ENCODE measurements around the gene SLC25A40. TPM values are rescaled to one million over a fixed set of nuclear protein-coding genes. Genes with fewer than 3 reads are reported as not detected.
A peak's percentile ranks its signal among the peaks of the same experiment; 100 is the strongest.
"Not testable (repeated sequence)": the region's sequence is repeated elsewhere in the genome, so short reads cannot be mapped to it uniquely, and the experiment has no call there.

SLC25A40 gene
- total and polyA plus RNA-seq, 8 donors = 23.1 to 47.8 (median 36.0) TPM

DNA sequence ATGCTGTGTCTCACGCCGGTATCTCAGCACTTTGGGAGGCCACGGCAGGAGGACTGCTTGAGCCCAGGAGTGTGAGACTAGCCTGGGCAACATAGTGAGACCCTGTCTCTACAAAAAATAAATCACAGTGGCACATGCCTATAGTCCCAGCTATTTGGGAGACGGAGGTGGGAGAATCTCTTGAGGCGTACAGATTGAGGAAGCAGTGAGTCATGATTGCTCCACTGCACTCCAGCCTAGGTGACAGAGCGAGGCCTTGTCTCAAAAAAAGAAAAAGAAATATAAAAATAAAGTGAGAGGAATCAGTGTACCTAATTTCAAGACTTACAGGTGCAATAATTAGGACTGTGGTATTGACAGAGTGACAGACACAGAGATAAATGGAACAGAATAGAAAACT lies 23.9 kb downstream of the SLC25A40 start:
- Histone ChIP-seq H3K4me3 (no peak overlapping the region), H3K36me3 (peaks cover 0 to 28% of the 10 kb centered on the region in 2 donors), H3K4me1 (peaks cover 0 to 17% of the 10 kb centered on the region in 2 donors), H3K27me3 (no peaks in the 10 kb centered on the region), H3K27ac (peak overlapping the region in 1 of 2 donors; percentile 38), H3K9me3 (no peaks in the 10 kb centered on the region)
- ATAC-seq = no peak
- TF ChIP-seq, protein P1, sequence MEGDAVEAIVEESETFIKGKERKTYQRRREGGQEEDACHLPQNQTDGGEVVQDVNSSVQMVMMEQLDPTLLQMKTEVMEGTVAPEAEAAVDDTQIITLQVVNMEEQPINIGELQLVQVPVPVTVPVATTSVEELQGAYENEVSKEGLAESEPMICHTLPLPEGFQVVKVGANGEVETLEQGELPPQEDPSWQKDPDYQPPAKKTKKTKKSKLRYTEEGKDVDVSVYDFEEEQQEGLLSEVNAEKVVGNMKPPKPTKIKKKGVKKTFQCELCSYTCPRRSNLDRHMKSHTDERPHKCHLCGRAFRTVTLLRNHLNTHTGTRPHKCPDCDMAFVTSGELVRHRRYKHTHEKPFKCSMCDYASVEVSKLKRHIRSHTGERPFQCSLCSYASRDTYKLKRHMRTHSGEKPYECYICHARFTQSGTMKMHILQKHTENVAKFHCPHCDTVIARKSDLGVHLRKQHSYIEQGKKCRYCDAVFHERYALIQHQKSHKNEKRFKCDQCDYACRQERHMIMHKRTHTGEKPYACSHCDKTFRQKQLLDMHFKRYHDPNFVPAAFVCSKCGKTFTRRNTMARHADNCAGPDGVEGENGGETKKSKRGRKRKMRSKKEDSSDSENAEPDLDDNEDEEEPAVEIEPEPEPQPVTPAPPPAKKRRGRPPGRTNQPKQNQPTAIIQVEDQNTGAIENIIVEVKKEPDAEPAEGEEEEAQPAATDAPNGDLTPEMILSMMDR (IDR thresholded peaks at IDR 0.05) = no peak
- intact Hi-C loops (cut with DNase I) = no loop called here
- DNase-seq = no peak

DNA sequence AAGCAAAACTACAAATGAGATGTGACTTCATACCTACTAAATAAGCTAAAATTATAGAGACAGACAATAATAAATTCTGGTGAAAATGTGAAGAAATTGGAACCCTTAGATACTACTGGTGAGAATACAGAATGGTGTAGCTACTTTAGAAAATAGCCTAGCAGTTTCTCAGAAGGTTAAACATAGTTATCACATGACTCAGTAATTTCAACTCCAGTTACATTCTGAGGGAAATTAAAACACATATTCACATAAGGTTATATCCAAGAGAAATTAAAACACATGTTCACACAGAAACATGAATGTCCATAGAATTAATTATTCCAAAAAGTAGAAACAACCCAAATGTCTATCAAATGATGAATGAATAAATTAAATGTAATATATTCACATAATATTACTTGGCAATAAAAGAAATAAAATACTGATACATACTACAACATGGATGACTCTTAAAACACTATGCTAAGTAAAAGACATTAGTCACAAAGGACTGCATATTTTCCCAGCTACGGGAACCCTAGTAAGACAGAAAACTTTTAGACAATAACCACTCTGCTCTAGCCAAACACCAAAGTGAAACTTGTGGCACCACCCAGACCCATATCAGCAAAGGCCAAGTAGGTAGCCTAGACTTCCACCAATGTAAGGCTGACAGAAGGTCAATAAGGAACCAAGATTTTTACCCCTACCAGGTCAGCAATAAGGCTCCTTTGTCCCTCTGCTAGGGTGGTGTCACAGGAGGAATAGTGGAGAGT lies 25.1 kb downstream of the SLC25A40 start:
- no peak overlapping the region for H3K27ac ChIP-seq
- DNase-seq (no peak), ATAC-seq (no peak)
- H3K4me1 ChIP-seq = peaks cover 0 to 17% of the 10 kb centered on the region in 2 donors
- H3K36me3 ChIP-seq = peaks cover 0 to 35% of the 10 kb centered on the region in 2 donors
- no peaks in the 10 kb centered on the region for H3K27me3 ChIP-seq
- no peaks in the 10 kb centered on the region for H3K9me3 ChIP-seq
- TF ChIP-seq, protein P1 (IDR thresholded peaks at IDR 0.05) = no peak
- no peak overlapping the region for H3K4me3 ChIP-seq
- intact Hi-C loops (cut with DNase I) = no loop called here

DNA sequence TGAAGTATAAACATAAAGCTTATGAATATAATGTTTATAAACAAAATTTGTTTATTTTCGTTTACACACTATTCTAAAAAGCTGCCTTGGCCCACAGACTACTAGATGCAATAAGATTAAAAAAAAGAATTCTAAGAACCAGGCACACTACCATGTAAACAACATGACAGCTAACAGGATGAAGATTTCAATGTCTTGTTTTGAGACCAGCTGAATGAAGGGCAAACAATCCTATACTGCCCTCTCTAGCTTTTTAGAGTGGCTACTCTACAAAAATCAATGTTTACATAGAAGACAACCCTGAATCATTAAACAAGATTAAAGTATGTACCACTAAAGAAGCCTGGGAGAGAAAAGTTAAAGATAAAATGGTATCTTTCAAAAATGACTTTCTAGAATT lies 38.6 kb downstream of the SLC25A40 start:
- peaks cover 0 to 19% of the 10 kb centered on the region in 2 donors for H3K36me3 ChIP-seq
- DNase-seq (peak in 1 of 4 donors; percentile 16), ATAC-seq (no peak)
- no peak overlapping the region for H3K4me3 ChIP-seq
- no peaks in the 10 kb centered on the region for H3K9me3 ChIP-seq
- H3K27ac ChIP-seq = no peak overlapping the region
- TF ChIP-seq, protein P1 (IDR thresholded peaks at IDR 0.05) = no peak
- H3K27me3 ChIP-seq = no peaks in the 10 kb centered on the region
- no peaks in the 10 kb centered on the region for H3K4me1 ChIP-seq
- intact Hi-C loops (cut with DNase I) = no loop called here

DNA sequence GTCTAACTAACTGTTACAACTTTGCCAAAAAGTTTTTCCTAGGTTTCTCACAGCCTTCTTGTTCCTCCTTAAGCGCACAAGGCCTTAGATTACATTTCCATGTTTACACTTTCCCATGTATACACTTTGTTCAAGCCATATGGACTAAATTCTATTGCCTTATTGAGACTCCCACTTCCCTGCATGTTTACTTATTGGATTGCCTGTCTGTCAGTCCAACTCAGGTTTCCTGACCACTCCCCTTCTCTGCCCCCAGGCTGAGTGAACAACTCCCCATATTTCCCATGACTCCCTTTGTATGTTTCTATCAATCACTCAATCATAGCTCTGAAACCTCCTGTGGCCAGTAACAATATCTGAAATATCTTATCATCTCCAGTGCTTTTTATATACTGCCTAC lies 43.0 kb downstream of the SLC25A40 start:
- no peak for ATAC-seq
- H3K9me3 ChIP-seq = peaks cover 0 to 6% of the 10 kb centered on the region in 2 donors
- intact Hi-C loops (cut with DNase I) = no loop called here
- no peaks in the 10 kb centered on the region for H3K27me3 ChIP-seq
- H3K27ac ChIP-seq = no peak overlapping the region
- H3K4me3 ChIP-seq = no peak overlapping the region
- peaks cover 0 to 16% of the 10 kb centered on the region in 2 donors for H3K36me3 ChIP-seq
- TF ChIP-seq, protein P1 (IDR thresholded peaks at IDR 0.05) = no peak
- peak in 1 of 4 donors; percentile 0 for DNase-seq
- H3K4me1 ChIP-seq = no peaks in the 10 kb centered on the region

DNA sequence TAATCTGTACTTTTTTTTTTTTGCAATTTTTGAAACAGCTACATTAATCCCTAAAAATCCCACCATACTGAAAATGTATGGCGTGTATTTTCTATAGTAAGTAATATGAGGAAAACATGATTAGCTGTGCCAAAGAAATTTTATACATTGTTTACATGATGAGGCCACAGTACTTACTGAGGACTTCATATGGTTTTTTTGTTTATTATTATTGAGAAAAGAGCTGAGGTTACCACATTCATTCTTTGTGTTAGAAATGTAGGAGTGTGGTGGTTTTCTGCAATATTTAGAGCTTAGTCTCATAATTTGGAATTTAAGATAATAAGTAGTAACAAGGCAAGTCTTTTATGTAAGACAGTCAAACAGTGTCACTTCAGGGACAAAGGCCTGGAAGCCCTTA lies 45.1 kb downstream of the SLC25A40 start:
- Histone ChIP-seq H3K9me3 (peaks cover 0 to 9% of the 10 kb centered on the region in 2 donors), H3K36me3 (peaks cover 0 to 10% of the 10 kb centered on the region in 2 donors), H3K27me3 (no peaks in the 10 kb centered on the region), H3K27ac (no peak overlapping the region), H3K4me1 (no peaks in the 10 kb centered on the region), H3K4me3 (no peak overlapping the region)
- ATAC-seq = no peak
- DNase-seq = peak in 1 of 4 donors; percentile 1
- intact Hi-C loops (cut with DNase I) = no loop called here
- TF ChIP-seq, protein P1 (IDR thresholded peaks at IDR 0.05) = no peak

DNA sequence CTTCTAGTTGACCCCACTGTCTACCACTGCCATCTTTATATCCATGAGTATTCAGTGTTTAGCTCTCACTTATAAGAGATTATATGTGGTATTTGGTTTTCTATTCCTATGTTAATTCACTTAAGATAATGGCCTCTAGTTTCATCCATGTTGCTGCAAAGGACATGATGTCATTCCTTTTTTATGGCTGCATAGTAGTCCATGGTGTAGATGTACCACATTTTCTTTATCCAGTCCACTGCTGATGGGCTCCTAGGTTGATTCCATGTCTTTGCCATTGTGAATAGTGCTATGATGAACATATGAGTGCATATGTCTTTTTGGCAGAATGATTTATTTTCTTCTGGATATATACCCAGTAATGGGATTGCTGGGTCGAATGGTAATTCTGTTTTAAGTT lies 47.8 kb downstream of the SLC25A40 start:
- H3K27ac ChIP-seq; DNase-seq; H3K4me3 ChIP-seq; H3K4me1 ChIP-seq; ATAC-seq; H3K36me3 ChIP-seq; H3K27me3 ChIP-seq; intact Hi-C loops (cut with DNase I): not testable (repeated sequence)
- peaks cover 0 to 32% of the 10 kb centered on the region in 2 donors for H3K9me3 ChIP-seq

DNA sequence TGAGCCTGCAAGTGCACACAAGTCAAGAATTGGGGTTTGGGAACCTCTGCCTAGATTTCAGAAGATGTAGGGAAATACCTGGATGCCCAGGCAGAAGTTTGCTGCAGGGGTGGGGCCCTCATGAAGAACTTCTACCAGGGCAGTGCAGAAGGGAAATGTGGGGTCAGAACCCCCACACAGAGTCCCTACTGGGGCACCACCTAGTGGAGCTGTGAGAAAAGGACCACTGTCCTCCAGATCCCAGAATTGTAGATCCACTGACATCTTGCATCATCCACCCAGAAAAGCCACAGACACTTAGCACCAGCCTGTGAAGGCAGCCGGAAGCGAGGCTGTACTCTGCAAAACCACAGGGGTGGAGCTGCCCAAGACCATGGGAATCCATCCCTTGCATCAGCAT lies 50.8 kb downstream of the SLC25A40 start:
- H3K27me3 ChIP-seq; H3K4me3 ChIP-seq; H3K36me3 ChIP-seq; intact Hi-C loops (cut with DNase I); ATAC-seq; DNase-seq; H3K4me1 ChIP-seq; H3K27ac ChIP-seq: not testable (repeated sequence)
- peaks cover 0 to 32% of the 10 kb centered on the region in 2 donors for H3K9me3 ChIP-seq

DNA sequence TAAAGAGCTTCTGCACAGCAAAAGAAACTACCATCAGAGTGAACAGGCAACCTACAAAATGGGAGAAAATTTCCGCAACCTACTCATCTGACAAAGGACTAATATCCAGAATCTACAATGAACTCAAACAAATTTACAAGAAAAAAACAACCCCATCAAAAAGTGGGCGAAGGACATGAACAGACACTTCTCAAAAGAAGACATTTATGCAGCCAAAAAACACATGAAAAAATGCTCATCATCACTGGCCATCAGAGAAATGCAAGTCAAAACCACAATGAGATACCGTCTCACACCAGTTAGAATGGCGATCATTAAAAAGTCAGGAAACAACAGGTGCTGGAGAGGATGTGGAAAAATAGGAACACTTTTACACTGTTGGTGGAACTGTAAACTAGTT lies 54.1 kb downstream of the SLC25A40 start:
- H3K36me3 ChIP-seq; intact Hi-C loops (cut with DNase I); H3K27me3 ChIP-seq; H3K27ac ChIP-seq; H3K4me3 ChIP-seq; H3K4me1 ChIP-seq; ATAC-seq; DNase-seq: not testable (repeated sequence)
- peaks cover 0 to 26% of the 10 kb centered on the region in 2 donors for H3K9me3 ChIP-seq
